Endothelial cell (in vitro differentiated cells): ENCODE results near the gene ZNF425. TPM values are rescaled to one million over a fixed set of nuclear protein-coding genes. Genes with fewer than 3 reads are reported as not detected.

Experiments
- DNase-seq: peaks from one replicate; pipeline ENCODE4 v3.0.0; 2021; ENCODE audit warnings: low spot score
- H3K27ac Mint-ChIP-seq: one replicate; pipeline ENCODE4 v1.8.0; 2021; ENCODE audit warnings: mixed read lengths, inconsistent platforms; ENCODE audit not compliant: unreplicated experiment
- H3K27me3 Mint-ChIP-seq: one replicate; pipeline ENCODE4 v1.8.0; 2021; ENCODE audit warnings: mild to moderate bottlenecking, moderate library complexity, mixed read lengths, inconsistent platforms; ENCODE audit not compliant: unreplicated experiment
- H3K36me3 Mint-ChIP-seq: one replicate; pipeline ENCODE4 v1.8.0; 2021; ENCODE audit warnings: mild to moderate bottlenecking, low read depth, mixed read lengths, inconsistent platforms; ENCODE audit not compliant: unreplicated experiment
- H3K4me1 Mint-ChIP-seq: one replicate; pipeline ENCODE4 v1.8.0; 2021; ENCODE audit warnings: mild to moderate bottlenecking, mixed read lengths, inconsistent platforms; ENCODE audit not compliant: unreplicated experiment
- H3K4me3 Mint-ChIP-seq: one replicate; pipeline ENCODE4 v1.8.0; 2021; ENCODE audit warnings: mild to moderate bottlenecking, mixed read lengths, inconsistent platforms; ENCODE audit not compliant: unreplicated experiment
- H3K9me3 Mint-ChIP-seq: one replicate; pipeline ENCODE4 v1.8.0; 2021; ENCODE audit warnings: mixed read lengths, inconsistent platforms; ENCODE audit not compliant: unreplicated experiment
- CTCF ChIP-seq: fragments of 200-600 bp; sonication (generic); IDR thresholded peaks from one replicate; pipeline ENCODE4 v1.5.0; 2021; ENCODE audit warnings: antibody characterized with exemption; ENCODE audit not compliant: unreplicated experiment
- total RNA-seq: library from RNA; stranded (reverse); fragmentation: NEBNext Ultra II Directional; extraction: Animal tissue kit (Norgen Biotek cat#: 25700); gene quantifications from one replicate; pipeline ENCODE4 v1.2.1, GENCODE V29; 2021; ENCODE audit not compliant: unreplicated experiment

Gene ZNF425
- total RNA-seq, 1 donor from 2014 or later = 6.2 TPM

DNA sequence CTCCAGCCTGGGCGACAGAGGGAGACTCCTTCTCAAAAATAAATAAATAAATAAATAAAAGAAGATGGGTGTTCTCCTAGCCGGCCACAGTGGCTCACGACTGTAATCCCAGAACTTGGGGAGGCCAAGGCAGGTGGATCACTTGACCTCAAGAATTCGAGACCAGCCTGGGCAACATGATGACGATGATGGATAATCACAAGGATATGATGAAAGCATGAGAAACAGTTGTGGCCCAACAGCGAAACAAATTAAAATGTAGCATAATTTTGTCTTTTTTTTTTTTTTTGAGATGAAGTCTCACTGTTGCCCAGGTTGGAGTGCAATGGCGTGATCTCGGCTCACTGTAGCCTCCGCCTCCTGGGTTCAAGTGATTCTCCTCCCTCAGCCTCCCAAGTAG, 48.5 kb downstream of the ZNF425 start:
- DNase-seq = no peak
- H3K4me3 Mint-ChIP-seq = no peak overlapping the region
- peaks cover 14% of the 10 kb centered on the region for H3K4me1 Mint-ChIP-seq
- no peak overlapping the region for H3K27ac Mint-ChIP-seq
- H3K9me3 Mint-ChIP-seq = no peaks in the 10 kb centered on the region
- TF ChIP-seq CTCF = no peak
- H3K36me3 Mint-ChIP-seq = peaks cover 19% of the 10 kb centered on the region
- no peaks in the 10 kb centered on the region for H3K27me3 Mint-ChIP-seq

- no peak for TF ChIP-seq CTCF
- Mint-ChIP-seq H3K36me3 (peaks cover 28% of the 10 kb centered on the region), H3K4me1 (peaks cover 20% of the 10 kb centered on the region), H3K27ac (no peak overlapping the region), H3K9me3 (no peaks in the 10 kb centered on the region), H3K27me3 (no peaks in the 10 kb centered on the region), H3K4me3 (no peak overlapping the region)
- DNase-seq = no peak
These were observed 50.8 kb downstream of the ZNF425 start for GRCh38 chr7:149075286-149075685.

GRCh38 chr7:149074116-149074885, 51.8 kb downstream of the ZNF425 start:
- Mint-ChIP-seq H3K27me3 (no peaks in the 10 kb centered on the region), H3K36me3 (peaks cover 30% of the 10 kb centered on the region), H3K9me3 (no peaks in the 10 kb centered on the region)

DNA sequence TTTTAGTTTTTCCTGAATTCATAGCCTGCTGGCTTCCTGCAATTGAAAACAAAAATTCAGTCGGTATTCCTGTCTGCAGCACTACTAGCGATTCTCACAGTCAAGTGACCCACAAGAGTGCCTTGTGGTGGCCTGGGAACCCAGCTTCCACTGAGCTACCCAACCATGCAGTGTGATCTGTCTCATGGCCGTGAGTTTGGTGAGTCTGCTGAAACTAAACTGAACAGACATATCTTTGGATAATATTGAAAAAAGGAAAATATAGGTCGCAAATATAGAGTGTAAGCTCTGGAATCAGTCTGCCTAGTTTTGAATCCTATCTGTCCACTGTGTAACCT, 53.7 kb downstream of the ZNF425 start:
- H3K27me3 Mint-ChIP-seq = no peaks in the 10 kb centered on the region
- DNase-seq = no peak
- H3K27ac Mint-ChIP-seq = peak overlapping the region; percentile 96
- H3K36me3 Mint-ChIP-seq = peaks cover 35% of the 10 kb centered on the region
- peaks cover 20% of the 10 kb centered on the region for H3K4me1 Mint-ChIP-seq
- H3K9me3 Mint-ChIP-seq = no peaks in the 10 kb centered on the region
- TF ChIP-seq CTCF = no peak
- peak overlapping the region; percentile 13 for H3K4me3 Mint-ChIP-seq

More at GRCh38 chr7:149074116-149074885, 51.8 kb downstream of the ZNF425 start:
- no peak for TF ChIP-seq CTCF
- H3K4me1 Mint-ChIP-seq = peaks cover 20% of the 10 kb centered on the region
- peak overlapping the region; percentile 36 for H3K27ac Mint-ChIP-seq
- peak overlapping the region; percentile 47 for H3K4me3 Mint-ChIP-seq
- DNase-seq = no peak

GRCh38 chr7:149071641-149072437, 54.3 kb downstream of the ZNF425 start:
- Mint-ChIP-seq H3K4me3 (peak overlapping the region; percentile 13), H3K27ac (peak overlapping the region; percentile 96), H3K9me3 (no peaks in the 10 kb centered on the region), H3K27me3 (no peaks in the 10 kb centered on the region), H3K4me1 (peaks cover 20% of the 10 kb centered on the region), H3K36me3 (peaks cover 31% of the 10 kb centered on the region)
- TF ChIP-seq CTCF = peak; percentile 87
- DNase-seq = peak; percentile 69
